ENCODE measurements around the gene CDC42EP5.

Gene CDC42EP5

DNA sequence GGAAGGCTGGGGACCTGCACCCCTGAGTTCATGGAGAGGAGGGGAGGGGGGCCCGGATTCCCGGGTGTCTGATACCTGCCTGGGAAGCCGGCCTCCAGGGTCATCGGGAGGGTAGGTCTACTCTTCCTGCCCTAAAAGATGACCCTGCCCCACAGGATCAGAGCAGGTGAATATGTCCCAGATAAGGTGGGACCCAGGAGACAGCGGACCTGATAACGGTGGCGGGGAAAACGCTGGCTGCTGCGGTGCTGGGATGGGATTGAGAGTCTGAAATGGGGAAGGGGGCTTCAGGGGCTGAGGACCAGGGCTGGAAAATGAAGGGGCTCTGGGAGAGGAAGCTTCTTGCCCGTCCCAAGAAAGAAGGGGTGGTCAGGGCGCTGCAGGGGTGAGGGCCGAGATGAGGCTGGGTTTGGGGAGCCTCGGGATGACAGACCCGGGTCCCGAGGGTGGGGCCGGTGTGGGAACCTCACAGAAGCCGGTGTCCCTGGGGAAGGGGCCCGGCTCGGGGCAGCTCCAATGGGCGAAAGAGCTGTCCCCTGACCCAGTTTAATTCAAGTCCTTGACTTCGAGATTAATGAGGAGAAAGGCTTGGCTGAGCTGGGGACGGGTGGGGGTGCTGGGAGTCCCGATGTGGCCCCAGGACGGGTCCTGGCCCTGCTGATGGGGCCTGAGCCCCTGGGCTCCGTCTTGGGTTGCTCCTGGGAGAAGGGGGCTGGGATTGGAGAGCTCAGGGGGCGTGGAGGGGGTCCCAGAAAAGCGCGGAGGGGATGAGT is 57.0 kb downstream of the CDC42EP5 start:
- TF ChIP-seq, protein P1, sequence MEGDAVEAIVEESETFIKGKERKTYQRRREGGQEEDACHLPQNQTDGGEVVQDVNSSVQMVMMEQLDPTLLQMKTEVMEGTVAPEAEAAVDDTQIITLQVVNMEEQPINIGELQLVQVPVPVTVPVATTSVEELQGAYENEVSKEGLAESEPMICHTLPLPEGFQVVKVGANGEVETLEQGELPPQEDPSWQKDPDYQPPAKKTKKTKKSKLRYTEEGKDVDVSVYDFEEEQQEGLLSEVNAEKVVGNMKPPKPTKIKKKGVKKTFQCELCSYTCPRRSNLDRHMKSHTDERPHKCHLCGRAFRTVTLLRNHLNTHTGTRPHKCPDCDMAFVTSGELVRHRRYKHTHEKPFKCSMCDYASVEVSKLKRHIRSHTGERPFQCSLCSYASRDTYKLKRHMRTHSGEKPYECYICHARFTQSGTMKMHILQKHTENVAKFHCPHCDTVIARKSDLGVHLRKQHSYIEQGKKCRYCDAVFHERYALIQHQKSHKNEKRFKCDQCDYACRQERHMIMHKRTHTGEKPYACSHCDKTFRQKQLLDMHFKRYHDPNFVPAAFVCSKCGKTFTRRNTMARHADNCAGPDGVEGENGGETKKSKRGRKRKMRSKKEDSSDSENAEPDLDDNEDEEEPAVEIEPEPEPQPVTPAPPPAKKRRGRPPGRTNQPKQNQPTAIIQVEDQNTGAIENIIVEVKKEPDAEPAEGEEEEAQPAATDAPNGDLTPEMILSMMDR (conservative IDR thresholded peaks at IDR 0.05) = no peak
- TF ChIP-seq ZFX (IDR thresholded peaks at IDR 0.05) = no peak
- no peak overlapping the region for H3K27ac ChIP-seq

DNA sequence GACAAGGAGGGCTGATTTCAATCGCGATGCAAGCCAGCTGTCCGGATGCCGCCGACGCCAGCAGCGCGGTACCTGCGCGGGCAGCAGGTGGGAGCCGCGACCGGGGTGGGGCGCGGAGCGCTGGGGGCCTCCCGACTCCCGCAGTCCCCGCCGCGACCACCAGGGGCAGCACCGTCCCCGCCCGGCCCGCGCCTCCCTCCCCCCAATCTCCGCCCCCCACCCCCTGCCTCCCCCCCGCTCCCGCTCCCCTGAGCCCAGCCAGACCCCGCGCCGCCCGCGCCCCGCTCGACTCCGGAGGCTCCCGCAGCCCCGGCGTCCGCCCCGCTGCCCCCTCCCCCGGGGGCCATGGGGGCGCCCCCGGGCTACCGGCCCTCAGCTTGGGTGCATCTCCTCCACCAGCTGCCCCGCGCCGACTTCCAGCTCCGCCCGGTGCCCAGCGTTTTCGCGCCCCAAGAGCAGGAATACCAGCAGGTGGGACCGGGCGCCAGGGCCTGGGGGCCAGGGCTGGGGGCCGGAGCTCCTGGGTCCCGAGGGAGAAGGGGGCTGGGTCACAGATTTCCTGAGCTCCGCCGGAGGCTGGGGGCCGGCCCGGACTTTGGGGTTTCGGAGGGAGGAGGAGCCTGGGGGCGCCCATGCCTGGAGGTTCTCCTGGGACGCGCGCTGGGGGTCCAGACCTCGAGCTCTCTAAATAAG is 57.7 kb downstream of the CDC42EP5 start, which contains the start of gene TTYH1:
Gene TTYH1 (plus strand): TSS at position 257 of the 693 bp plus-strand sequence. CDS start 89 bp downstream, at position 346.
- no peak for TF ChIP-seq ZFX (IDR thresholded peaks at IDR 0.05)
- TF ChIP-seq, protein P1 (conservative IDR thresholded peaks at IDR 0.05) = no peak; the same call in 1 of the 2 replicates
- H3K27ac ChIP-seq = no peak within 1 kb of the TSS
